Hepatocyte (in vitro differentiated cells): ENCODE measurements around the gene IL36RN. TPM values are rescaled to one million over a fixed set of nuclear protein-coding genes. Genes with fewer than 3 reads are reported as not detected.
A peak's percentile ranks its signal among the peaks of the same experiment; 100 is the strongest.

Experiments
- DNase-seq: peaks from one replicate; pipeline ENCODE4 v3.0.0-alpha.2; 2016; ENCODE audit warnings: low spot score
- H2AFZ ChIP-seq: fragments of 200-600 bp; sonication (generic); 2 replicates; pipeline ENCODE4 v1.6.0; 2016; ENCODE audit warnings: antibody characterized with exemption, mild to moderate bottlenecking
- H3K27ac ChIP-seq: fragments of 200-600 bp; sonication (generic); 2 replicates; pipeline ENCODE4 v1.5.1; 2016; ENCODE audit warnings: mild to moderate bottlenecking
- H3K27me3 ChIP-seq: fragments of 200-600 bp; sonication (generic); 2 replicates; pipeline ENCODE4 v1.6.1; 2016
- H3K36me3 ChIP-seq: fragments of 200-600 bp; sonication (generic); replicated peaks from 2 replicates; pipeline ENCODE4 v1.5.1; 2016; ENCODE audit warnings: low read depth; ENCODE audit not compliant: insufficient read depth
- H3K4me1 ChIP-seq: fragments of 200-600 bp; sonication (generic); 2 replicates; pipeline ENCODE4 v1.5.1; 2016; ENCODE audit warnings: mild to moderate bottlenecking, moderate library complexity; ENCODE audit not compliant: insufficient read depth
- H3K4me2 ChIP-seq: fragments of 200-600 bp; sonication (generic); 2 replicates; pipeline ENCODE4 v1.6.0; 2016
- H3K4me3 ChIP-seq: fragments of 200-600 bp; sonication (generic); 2 replicates; pipeline ENCODE4 v1.5.1; 2016; ENCODE audit warnings: mild to moderate bottlenecking
- H3K79me2 ChIP-seq: fragments of 200-600 bp; sonication (generic); 2 replicates; pipeline ENCODE4 v1.6.0; 2017; ENCODE audit warnings: mild to moderate bottlenecking
- H3K9me2 ChIP-seq: fragments of 200-600 bp; sonication (generic); replicated peaks from 2 replicates; pipeline ENCODE4 v1.6.0; 2017; ENCODE audit warnings: mild to moderate bottlenecking; ENCODE audit not compliant: insufficient read depth
- H3K9me3 ChIP-seq: fragments of 200-600 bp; sonication (generic); 2 replicates; pipeline ENCODE4 v1.5.1; 2016; ENCODE audit warnings: low read depth, mild to moderate bottlenecking
- H4K20me1 ChIP-seq: fragments of 200-600 bp; sonication (generic); 2 replicates; pipeline ENCODE4 v1.6.0; 2016; ENCODE audit warnings: mild to moderate bottlenecking; ENCODE audit not compliant: insufficient read depth, poor library complexity, severe bottlenecking
- CTCF ChIP-seq: fragments of 200-600 bp; sonication (generic); IDR thresholded peaks from 2 replicates; pipeline ENCODE4 v1.5.1; 2016; ENCODE audit warnings: antibody characterized with exemption, mild to moderate bottlenecking; ENCODE audit not compliant: poor library complexity
- EZH2 ChIP-seq: fragments of 200-600 bp; sonication (generic); IDR thresholded peaks from 2 replicates; pipeline ENCODE4 v1.6.1; 2016; ENCODE audit warnings: antibody characterized with exemption, mild to moderate bottlenecking, borderline replicate concordance
- EZH2phosphoT487 ChIP-seq: fragments of 200-600 bp; sonication (generic); IDR thresholded peaks from one replicate; pipeline ENCODE4 v1.6.1; 2018; ENCODE audit warnings: antibody characterized with exemption, mild to moderate bottlenecking, low read depth, moderate library complexity; ENCODE audit not compliant: unreplicated experiment, severe bottlenecking
- WGBS: methylation state at CpG from one replicate; pipeline ENCODE4 v1.1.6; 2016; ENCODE audit warnings: low lambda C conversion rate; ENCODE audit errors: missing lambda C conversion rate; 5-methylcytosine and 5-hydroxymethylcytosine counted together
- polyA plus RNA-seq: library from polyadenylated mRNA; unstranded; fragments of >200 nt; fragmentation: Nextera tagmentation; extraction: Ambion mirVana; gene quantifications from 2 replicates; pipeline ENCODE4 v1.2.1, GENCODE V29; 2016
- total RNA-seq: library from RNA; depleted of rRNA; stranded (reverse); fragments of >200 nt; gene quantifications from 2 replicates; pipeline ENCODE4 v1.2.3, GENCODE V29; 2014

Gene IL36RN
- total and polyA plus RNA-seq, 2 experiments from 2014 or later: 0.23 to 0.63 TPM

DNA sequence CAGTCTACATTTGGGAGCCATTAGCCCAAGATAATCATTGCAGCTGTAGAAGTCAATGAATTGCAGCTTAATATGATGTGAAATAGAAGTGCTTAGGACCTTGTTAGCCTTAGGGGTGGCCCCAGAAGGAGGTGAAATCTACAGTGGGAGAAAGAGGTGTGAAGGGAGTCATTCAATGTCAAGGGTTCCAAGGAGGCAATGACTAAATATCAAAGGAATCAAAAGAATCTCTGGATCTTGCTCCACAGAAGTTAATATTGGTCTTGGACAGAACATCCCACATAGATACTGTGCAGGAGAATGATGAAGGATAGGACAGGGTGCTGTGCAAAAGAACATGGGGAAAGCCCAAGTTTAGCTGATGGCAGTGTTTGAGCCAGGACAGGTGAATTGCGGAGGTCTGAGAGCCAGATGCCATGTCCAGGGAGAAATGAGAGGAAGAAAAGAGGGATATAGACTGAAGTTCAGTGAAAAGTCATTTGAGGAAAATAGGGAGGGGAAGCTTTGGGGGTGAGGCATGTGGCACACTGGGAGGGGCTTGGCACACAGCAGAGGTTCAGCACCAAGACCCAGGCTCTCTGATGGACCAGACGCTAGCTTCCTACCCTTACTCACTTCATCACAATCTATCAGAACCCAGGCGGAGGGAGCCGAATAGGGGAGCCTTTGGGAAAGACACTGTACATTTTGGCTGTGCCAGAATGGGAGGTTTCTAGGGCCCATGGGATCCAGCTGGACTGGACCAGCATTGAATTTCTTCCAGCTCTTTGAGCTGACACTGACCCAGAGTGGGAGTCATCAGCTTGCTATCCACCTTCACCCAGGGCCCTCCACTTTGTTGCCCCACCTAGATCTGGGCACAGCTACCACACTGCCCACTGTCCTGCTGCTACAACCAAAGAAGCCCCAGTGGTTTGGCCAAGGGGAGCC is 10.9 kb downstream of the IL36RN start:
- Histone ChIP-seq H3K9me2 (no peaks in the 10 kb centered on the region), H2AFZ (no peak overlapping the region), H3K27me3 (no peaks in the 10 kb centered on the region), H3K9me3 (no peaks in the 10 kb centered on the region), H3K36me3 (no peaks in the 10 kb centered on the region), H4K20me1 (no peaks in the 10 kb centered on the region), H3K79me2 (no peaks in the 10 kb centered on the region), H3K4me2 (no peak overlapping the region), H3K4me3 (no peak overlapping the region), H3K27ac (no peak overlapping the region), H3K4me1 (no peaks in the 10 kb centered on the region)
- DNase-seq: peak; percentile 0
- TF ChIP-seq EZH2phosphoT487: no peak
- 97% methylated on average over 4 of the region's 4 CpGs for WGBS

DNA sequence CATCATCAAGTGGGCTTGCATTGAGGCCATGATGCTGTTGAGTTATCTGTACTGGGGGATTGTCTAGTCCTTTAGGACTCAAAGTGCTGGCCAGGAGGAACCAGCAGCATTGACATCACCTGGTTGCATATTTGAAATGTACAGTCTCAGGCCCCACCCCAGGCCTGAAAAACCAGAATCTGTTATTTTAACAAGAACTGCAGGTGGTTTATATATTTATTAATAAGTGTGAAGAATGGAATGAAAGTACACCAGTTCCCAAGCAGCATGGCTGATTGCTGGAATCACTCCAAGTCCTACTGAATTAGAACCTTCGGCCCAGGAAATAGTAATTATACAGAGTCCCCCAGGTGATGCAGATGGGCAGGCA is 11.6 kb downstream of the IL36RN start:
- H3K9me2 ChIP-seq: no peaks in the 10 kb centered on the region
- WGBS: 79% methylated on average over 1 of the region's 1 CpG
- no peaks in the 10 kb centered on the region for H3K27me3 ChIP-seq
- H3K27ac ChIP-seq: no peak overlapping the region
- H3K79me2 ChIP-seq: no peaks in the 10 kb centered on the region
- no peak overlapping the region for H3K4me2 ChIP-seq
- TF ChIP-seq CTCF (no peak), EZH2phosphoT487 (no peak), EZH2 (no peak)
- H4K20me1 ChIP-seq: no peaks in the 10 kb centered on the region
- H3K9me3 ChIP-seq: no peaks in the 10 kb centered on the region
- H3K36me3 ChIP-seq: no peaks in the 10 kb centered on the region
- DNase-seq: no peak
- no peak overlapping the region for H3K4me3 ChIP-seq
- no peak overlapping the region for H2AFZ ChIP-seq
- H3K4me1 ChIP-seq: no peaks in the 10 kb centered on the region

DNA sequence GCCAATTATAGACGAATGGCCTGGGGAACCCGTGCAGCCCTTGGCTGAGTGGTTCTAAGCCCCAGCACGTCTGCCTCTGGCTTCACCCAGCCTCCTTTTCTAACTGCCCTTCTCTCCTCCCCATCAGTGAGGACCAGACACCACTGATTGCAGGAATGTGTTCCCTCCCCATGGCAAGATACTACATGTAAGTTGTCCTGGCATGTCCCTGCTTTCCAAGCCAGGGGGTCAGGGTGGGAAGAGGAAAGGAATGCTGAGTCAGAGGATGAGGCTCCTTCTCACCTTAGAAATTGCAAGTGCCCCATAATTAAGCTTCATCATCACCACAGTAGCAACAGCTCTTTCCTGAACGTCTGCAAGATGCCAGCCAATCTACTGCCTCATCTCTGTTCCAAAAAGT is 13.6 kb downstream of the IL36RN start:
- no peaks in the 10 kb centered on the region for H3K36me3 ChIP-seq
- no peak overlapping the region for H2AFZ ChIP-seq
- no peaks in the 10 kb centered on the region for H4K20me1 ChIP-seq
- H3K4me1 ChIP-seq: no peaks in the 10 kb centered on the region
- H3K4me3 ChIP-seq: no peak overlapping the region
- TF ChIP-seq EZH2 (no peak), CTCF (no peak), EZH2phosphoT487 (no peak)
- H3K79me2 ChIP-seq: no peaks in the 10 kb centered on the region
- H3K9me3 ChIP-seq: no peaks in the 10 kb centered on the region
- no peaks in the 10 kb centered on the region for H3K27me3 ChIP-seq
- 46% methylated on average over 4 of the region's 4 CpGs for WGBS
- no peak overlapping the region for H3K27ac ChIP-seq
- no peak for DNase-seq
- no peak overlapping the region for H3K4me2 ChIP-seq
- no peaks in the 10 kb centered on the region for H3K9me2 ChIP-seq

DNA sequence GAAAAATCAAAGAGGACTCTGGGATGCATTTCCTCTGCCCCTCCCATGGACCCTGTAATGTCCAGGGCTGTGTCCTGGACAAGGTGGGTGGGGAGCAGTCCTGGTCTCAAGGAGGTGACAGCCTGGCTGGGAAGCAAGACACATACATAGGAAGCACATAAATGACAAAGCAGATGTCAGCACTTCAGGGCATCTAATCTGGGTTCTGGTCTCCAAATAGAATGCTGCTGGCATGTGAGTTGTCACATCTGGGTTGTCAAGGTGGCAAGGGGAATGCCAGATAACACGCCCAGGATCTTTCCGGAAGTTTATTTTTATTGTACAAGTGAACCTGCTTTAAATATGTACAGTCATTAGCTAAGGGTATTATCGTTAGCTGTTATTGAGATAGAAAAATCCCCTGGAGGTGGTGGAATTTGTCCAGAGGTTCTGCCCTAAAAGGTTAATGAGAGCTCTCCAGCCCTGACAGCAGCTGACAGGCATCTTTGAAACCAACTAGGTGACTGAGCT is 14.4 kb downstream of the IL36RN start:
- no peaks in the 10 kb centered on the region for H3K36me3 ChIP-seq
- H3K27ac ChIP-seq: no peak overlapping the region
- WGBS: 54% methylated on average over 3 of the region's 3 CpGs
- TF ChIP-seq EZH2 (no peak), CTCF (no peak), EZH2phosphoT487 (no peak)
- H3K9me3 ChIP-seq: no peaks in the 10 kb centered on the region
- DNase-seq: no peak
- no peak overlapping the region for H3K4me2 ChIP-seq
- no peaks in the 10 kb centered on the region for H3K79me2 ChIP-seq
- H3K27me3 ChIP-seq: no peaks in the 10 kb centered on the region
- H3K4me1 ChIP-seq: no peaks in the 10 kb centered on the region
- H2AFZ ChIP-seq: no peak overlapping the region
- H3K9me2 ChIP-seq: no peaks in the 10 kb centered on the region
- no peaks in the 10 kb centered on the region for H4K20me1 ChIP-seq
- no peak overlapping the region for H3K4me3 ChIP-seq
